ENCODE data around the gene RBMS1.

DNA sequence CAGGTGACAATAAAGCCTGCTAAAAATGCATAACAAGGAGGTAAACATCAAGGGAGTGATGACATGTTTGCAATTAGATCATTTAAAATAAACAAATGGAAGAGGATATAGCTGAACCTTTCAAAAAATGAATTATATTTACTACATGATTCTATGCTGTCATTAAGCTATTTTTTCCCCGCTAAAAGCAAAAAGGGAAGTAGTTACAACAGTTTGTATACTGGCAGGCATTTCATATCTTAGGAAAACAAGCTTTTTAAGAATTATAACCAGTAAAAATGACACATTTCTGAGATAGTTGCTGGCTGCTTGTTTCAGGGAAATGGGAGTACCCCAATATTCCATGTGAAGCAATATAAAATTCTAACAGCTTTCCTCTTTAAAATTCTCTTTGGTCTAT lies 204.5 kb downstream of the RBMS1 start:
- TF ChIP-seq, protein P1, sequence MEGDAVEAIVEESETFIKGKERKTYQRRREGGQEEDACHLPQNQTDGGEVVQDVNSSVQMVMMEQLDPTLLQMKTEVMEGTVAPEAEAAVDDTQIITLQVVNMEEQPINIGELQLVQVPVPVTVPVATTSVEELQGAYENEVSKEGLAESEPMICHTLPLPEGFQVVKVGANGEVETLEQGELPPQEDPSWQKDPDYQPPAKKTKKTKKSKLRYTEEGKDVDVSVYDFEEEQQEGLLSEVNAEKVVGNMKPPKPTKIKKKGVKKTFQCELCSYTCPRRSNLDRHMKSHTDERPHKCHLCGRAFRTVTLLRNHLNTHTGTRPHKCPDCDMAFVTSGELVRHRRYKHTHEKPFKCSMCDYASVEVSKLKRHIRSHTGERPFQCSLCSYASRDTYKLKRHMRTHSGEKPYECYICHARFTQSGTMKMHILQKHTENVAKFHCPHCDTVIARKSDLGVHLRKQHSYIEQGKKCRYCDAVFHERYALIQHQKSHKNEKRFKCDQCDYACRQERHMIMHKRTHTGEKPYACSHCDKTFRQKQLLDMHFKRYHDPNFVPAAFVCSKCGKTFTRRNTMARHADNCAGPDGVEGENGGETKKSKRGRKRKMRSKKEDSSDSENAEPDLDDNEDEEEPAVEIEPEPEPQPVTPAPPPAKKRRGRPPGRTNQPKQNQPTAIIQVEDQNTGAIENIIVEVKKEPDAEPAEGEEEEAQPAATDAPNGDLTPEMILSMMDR (IDR thresholded peaks at IDR 0.05; ENCODE audit: insufficient read depth, low read depth, low read length): no peak
- no peak for TF ChIP-seq EZH2 (IDR thresholded peaks at IDR 0.05; ENCODE audit: insufficient read depth, low read length)
